ENCODE results near the gene F7.
"Not testable (repeated sequence)": the region's sequence is repeated elsewhere in the genome, so short reads cannot be mapped to it uniquely, and the experiment has no call there.

The F7 gene

GRCh38 chr13:113151745-113152690, 46.4 kb downstream of the F7 start:
- DNase-seq = peak in 5 of 56 donors; percentile 6 to 30 (median 23)

GRCh38 chr13:113152691-113152983, 47.0 kb downstream of the F7 start:
- DNase-seq = no peak

- peak in 18 of 56 donors; percentile 22 to 68 (median 48) for DNase-seq
Observed at GRCh38 chr13:113152984-113153809, 47.6 kb downstream of the F7 start.

GRCh38 chr13:113153810-113154748, 48.5 kb downstream of the F7 start:
- peak in 51 of 56 donors; percentile 20 to 87 (median 63) for DNase-seq

GRCh38 chr13:113155201-113155600, 49.6 kb downstream of the F7 start:
- DNase-seq = no peak

GRCh38 chr13:113155982-113156655, 50.5 kb downstream of the F7 start:
- no peak for DNase-seq

GRCh38 chr13:113157206-113157928, 51.8 kb downstream of the F7 start:
- DNase-seq = no peak

GRCh38 chr13:113157929-113158747, 52.5 kb downstream of the F7 start, which contains the start of gene PROZ:
TSS of gene PROZ (plus strand) at chr13:113158648. CDS start at chr13:113158661, 13 bp downstream.
- DNase-seq = no peak

- DNase-seq = no peak
Observed at GRCh38 chr13:113158946-113159345, 53.4 kb downstream of the F7 start.

GRCh38 chr13:113159701-113160100, 54.1 kb downstream of the F7 start:
- DNase-seq = no peak

GRCh38 chr13:113160983-113161382, 55.4 kb downstream of the F7 start:
- no peak for DNase-seq

GRCh38 chr13:113161433-113161832, 55.8 kb downstream of the F7 start:
- DNase-seq = no peak

GRCh38 chr13:113161975-113162374, 56.4 kb downstream of the F7 start:
- DNase-seq = not testable (repeated sequence)

- no peak for DNase-seq
Observed at GRCh38 chr13:113162783-113163685, 57.4 kb downstream of the F7 start.

- no peak for DNase-seq
Observed at GRCh38 chr13:113164492-113164891, 58.9 kb downstream of the F7 start.

GRCh38 chr13:113166266-113166665, 60.7 kb downstream of the F7 start:
- no peak for DNase-seq

GRCh38 chr13:113166681-113167080, 61.1 kb downstream of the F7 start:
- no peak for DNase-seq

- no peak for DNase-seq
Observed at GRCh38 chr13:113167155-113167554, 61.6 kb downstream of the F7 start.
